SK-N-MC (cell line): ENCODE measurements around the gene TET1.

Experiments used
- EZH2 ChIP-seq: fragments of 200-600 bp; sonication (generic); IDR thresholded peaks from one replicate; pipeline ENCODE4 v1.6.1; 2017; ENCODE audit warnings: antibody characterized with exemption
- FOXP2 ChIP-seq: optimal IDR thresholded peaks from 2 replicates; pipeline ENCODE3; 2011; ENCODE audit warnings: mild to moderate bottlenecking, moderate library complexity; ENCODE audit not compliant: insufficient read depth; ENCODE audit errors: extremely low read length, control extremely low read depth
- POLR2AphosphoS5 ChIP-seq: IDR thresholded peaks from 2 replicates; pipeline ENCODE4 v1.6.1; 2012; ENCODE audit warnings: mild to moderate bottlenecking, low read depth, low read length, borderline replicate concordance

DNA sequence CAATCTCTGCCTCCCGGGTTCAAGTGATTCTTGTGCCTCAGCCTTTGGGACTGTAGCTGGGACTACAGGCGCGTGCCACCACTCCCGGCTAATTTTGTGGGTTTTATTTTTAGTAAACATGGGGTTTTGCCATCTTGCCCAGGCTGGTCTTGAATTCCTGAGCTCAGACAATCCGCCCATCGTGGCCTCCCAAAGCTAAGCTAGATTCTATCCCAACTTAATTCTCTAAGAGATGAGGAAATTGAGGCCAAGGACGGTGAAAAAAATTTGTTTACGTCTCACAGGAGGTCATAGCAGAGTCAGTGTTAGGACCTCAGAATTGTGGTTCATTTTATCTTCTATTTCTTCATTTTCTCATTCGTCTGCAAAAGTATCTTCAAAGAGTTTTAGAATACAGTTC, 167.0 kb downstream of the TET1 start:
- TF ChIP-seq POLR2AphosphoS5 (no peak), EZH2 (no peak), FOXP2 (no peak)
